Stimulated activated CD4-positive, alpha-beta T cell treated with anti-CD3 and anti-CD28 coated beads, Interleukin-12 subunit alpha, Interleukin-12 subunit beta, amount 100 ng/mL, for 48 hours (primary cell): Measurements from ENCODE around the gene KIRREL3.

Source experiments
- DNase-seq, 3 donors: peaks; one replicate each; pipeline ENCODE4 v3.0.0-alpha.2; 2020; ENCODE audit warnings: low read depth in 2 of 3, low spot score in 1 of 3

Gene KIRREL3

GRCh38 chr11:126585774-126586491 is 414.6 kb downstream of the KIRREL3 start:
- no peak for DNase-seq

- DNase-seq, result no peak
Measured at GRCh38 chr11:126585388-126585773, 415.2 kb downstream of the KIRREL3 start.

GRCh38 chr11:126583594-126584427 is 416.8 kb downstream of the KIRREL3 start:
- no peak for DNase-seq

GRCh38 chr11:126583101-126583500 is 417.5 kb downstream of the KIRREL3 start:
- no peak for DNase-seq

- DNase-seq, result no peak
Measured at GRCh38 chr11:126581871-126582648, 418.5 kb downstream of the KIRREL3 start.

GRCh38 chr11:126578426-126578825 is 422.1 kb downstream of the KIRREL3 start:
- DNase-seq, result no peak

- DNase-seq, result no peak
Measured at GRCh38 chr11:126578021-126578420, 422.5 kb downstream of the KIRREL3 start.

- DNase-seq, result no peak
Measured at GRCh38 chr11:126575849-126576248, 424.7 kb downstream of the KIRREL3 start.

- no peak for DNase-seq
Measured at GRCh38 chr11:126573325-126573978, 427.1 kb downstream of the KIRREL3 start.

GRCh38 chr11:126570489-126570888 is 430.1 kb downstream of the KIRREL3 start:
- no peak for DNase-seq

GRCh38 chr11:126567419-126567818 is 433.2 kb downstream of the KIRREL3 start:
- no peak for DNase-seq

GRCh38 chr11:126564566-126564965 is 436.0 kb downstream of the KIRREL3 start:
- DNase-seq, result no peak

- peak in 2 of 3 donors; percentile 3 to 7 for DNase-seq
Measured at GRCh38 chr11:126561327-126561893, 439.2 kb downstream of the KIRREL3 start.

GRCh38 chr11:126560221-126560620 is 440.3 kb downstream of the KIRREL3 start:
- DNase-seq, result no peak

GRCh38 chr11:126548581-126549550 is 451.7 kb downstream of the KIRREL3 start:
- DNase-seq, result no peak

- no peak for DNase-seq
Measured at GRCh38 chr11:126547691-126548090, 452.9 kb downstream of the KIRREL3 start.

GRCh38 chr11:126547161-126547560 is 453.4 kb downstream of the KIRREL3 start:
- no peak for DNase-seq

- no peak for DNase-seq
Measured at GRCh38 chr11:126546694-126547093, 453.9 kb downstream of the KIRREL3 start.

- DNase-seq, result no peak
Measured at GRCh38 chr11:126546191-126546590, 454.4 kb downstream of the KIRREL3 start.
